ENCODE results near the gene ZNF630.
"Not testable (repeated sequence)": the region's sequence is repeated elsewhere in the genome, so short reads cannot be mapped to it uniquely, and the experiment has no call there.

The ZNF630 gene

GRCh38 chrX:48071064-48071985, at the start of gene ZNF630:
Gene ZNF630 (minus strand): TSS chrX:48071640. CDS start chrX:48066886, 4,754 bp downstream.
- peak; percentile 12 for DNase-seq (ENCODE audit: low spot score)

GRCh38 chrX:48107717-48108116, 36.3 kb upstream of the ZNF630 start:
- DNase-seq (ENCODE audit: low spot score), result no peak

- DNase-seq (ENCODE audit: low spot score), result no peak
Observed at GRCh38 chrX:48102874-48103374, 31.5 kb upstream of the ZNF630 start.

GRCh38 chrX:48101443-48101842, 30.0 kb upstream of the ZNF630 start:
- no peak for DNase-seq (ENCODE audit: low spot score)

- not testable (repeated sequence) for DNase-seq (ENCODE audit: low spot score)
Observed at GRCh38 chrX:48092558-48092957, 21.1 kb upstream of the ZNF630 start.

- no peak for DNase-seq (ENCODE audit: low spot score)
Observed at GRCh38 chrX:48090123-48090522, 18.7 kb upstream of the ZNF630 start.

GRCh38 chrX:48086082-48086481, 14.6 kb upstream of the ZNF630 start:
- DNase-seq (ENCODE audit: low spot score), result no peak

- DNase-seq (ENCODE audit: low spot score), result no peak
Observed at GRCh38 chrX:48083706-48084105, 12.3 kb upstream of the ZNF630 start.

GRCh38 chrX:48083212-48083611, 11.8 kb upstream of the ZNF630 start:
- peak; percentile 55 for DNase-seq (ENCODE audit: low spot score)

GRCh38 chrX:48076343-48076742, 4.9 kb upstream of the ZNF630 start:
- no peak for DNase-seq (ENCODE audit: low spot score)

GRCh38 chrX:48071986-48072605, 656 bp upstream of the ZNF630 start:
- DNase-seq (ENCODE audit: low spot score), result no peak

- no peak for DNase-seq (ENCODE audit: low spot score)
Observed at GRCh38 chrX:48068096-48068887, 3.1 kb downstream of the ZNF630 start.

- no peak for DNase-seq (ENCODE audit: low spot score)
Observed at GRCh38 chrX:48064261-48064660, 7.2 kb downstream of the ZNF630 start.

GRCh38 chrX:48059296-48059639, 12.2 kb downstream of the ZNF630 start:
- DNase-seq (ENCODE audit: low spot score), result no peak

GRCh38 chrX:48058621-48059295, 12.7 kb downstream of the ZNF630 start:
- DNase-seq (ENCODE audit: low spot score), result no peak

GRCh38 chrX:48046846-48047245, 24.6 kb downstream of the ZNF630 start:
- no peak for DNase-seq (ENCODE audit: low spot score)

GRCh38 chrX:48045410-48046311, 25.8 kb downstream of the ZNF630 start:
- no peak for DNase-seq (ENCODE audit: low spot score)

- no peak for DNase-seq (ENCODE audit: low spot score)
Observed at GRCh38 chrX:48043056-48043455, 28.4 kb downstream of the ZNF630 start.

- no peak for DNase-seq (ENCODE audit: low spot score)
Observed at GRCh38 chrX:48035891-48036290, 35.5 kb downstream of the ZNF630 start.

- not testable (repeated sequence) for DNase-seq (ENCODE audit: low spot score)
Observed at GRCh38 chrX:48030641-48031173, 40.7 kb downstream of the ZNF630 start.

GRCh38 chrX:48030237-48030636, 41.2 kb downstream of the ZNF630 start:
- DNase-seq (ENCODE audit: low spot score), result no peak
